ENCODE measurements around the gene ETFA.

ETFA gene

DNA sequence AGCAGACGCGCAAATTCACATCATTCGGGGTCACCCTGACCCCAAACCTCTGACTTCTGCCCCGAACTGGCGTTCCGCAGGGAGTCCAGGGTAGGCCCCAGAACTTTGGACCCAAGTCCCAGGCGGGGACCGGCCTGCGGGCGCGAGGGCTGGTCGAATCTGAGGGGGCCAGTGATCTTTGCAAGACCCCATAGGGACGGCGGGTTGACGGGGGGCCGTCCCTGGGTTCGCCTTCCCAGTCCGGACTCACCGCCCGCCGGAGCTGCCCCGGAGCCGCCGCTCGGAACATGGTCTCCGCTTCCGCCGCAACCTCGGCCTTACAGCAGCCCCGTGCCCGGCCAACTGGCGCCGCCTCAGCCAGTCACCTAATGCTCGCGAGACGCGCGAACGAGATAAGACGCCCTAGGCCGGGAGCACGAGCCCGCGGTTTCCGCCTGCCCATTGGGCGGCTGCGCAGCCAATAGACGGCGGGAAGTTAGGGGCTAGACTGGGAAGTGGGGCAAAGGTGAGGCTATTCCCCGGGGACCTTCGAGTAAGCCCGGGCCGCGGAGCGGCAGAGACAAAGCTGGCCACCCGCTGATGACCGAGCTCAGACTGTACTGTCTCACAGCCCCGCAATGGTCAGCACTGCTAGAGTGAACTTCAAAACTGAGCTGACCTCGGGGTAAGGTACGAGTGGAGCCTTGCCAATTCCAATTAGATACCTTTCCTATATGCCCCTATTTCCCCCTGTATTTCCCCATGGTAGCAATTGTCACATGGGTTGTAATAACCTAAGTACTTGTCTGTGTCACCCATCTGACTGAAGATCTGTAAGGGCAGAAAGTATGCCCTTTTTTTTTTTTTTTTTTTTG, at the start of gene ETFA:
Gene ETFA, minus strand, starts transcription at position 370 of the 854 bp plus-strand sequence. Its CDS starts 81 bp downstream, at position 289.
- DNase-seq, result peak; percentile 85

- DNase-seq, result no peak
Observed at GRCh38 chr15:76360416-76360815, 49.1 kb upstream of the ETFA start.

DNA sequence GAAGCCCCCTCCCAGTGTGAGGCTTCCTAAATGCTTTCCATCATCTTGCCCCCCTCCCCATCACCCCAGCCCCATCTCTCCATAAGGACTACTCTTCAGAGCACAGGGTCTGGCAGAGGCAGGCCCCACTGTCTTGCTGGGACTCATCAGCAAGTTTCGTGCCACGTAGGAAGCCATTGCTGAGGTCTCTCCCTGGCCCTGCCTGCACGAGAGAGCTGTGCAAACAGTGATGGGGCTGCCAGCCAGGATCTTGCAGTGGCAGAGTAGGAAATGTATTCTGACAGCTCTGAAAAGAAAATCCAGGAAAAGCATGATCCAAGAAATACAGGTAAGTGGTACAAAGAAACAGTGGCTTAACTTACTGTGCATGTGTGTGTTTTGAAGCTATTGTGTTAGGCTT, 47.9 kb upstream of the ETFA start:
- no peak for DNase-seq

DNA sequence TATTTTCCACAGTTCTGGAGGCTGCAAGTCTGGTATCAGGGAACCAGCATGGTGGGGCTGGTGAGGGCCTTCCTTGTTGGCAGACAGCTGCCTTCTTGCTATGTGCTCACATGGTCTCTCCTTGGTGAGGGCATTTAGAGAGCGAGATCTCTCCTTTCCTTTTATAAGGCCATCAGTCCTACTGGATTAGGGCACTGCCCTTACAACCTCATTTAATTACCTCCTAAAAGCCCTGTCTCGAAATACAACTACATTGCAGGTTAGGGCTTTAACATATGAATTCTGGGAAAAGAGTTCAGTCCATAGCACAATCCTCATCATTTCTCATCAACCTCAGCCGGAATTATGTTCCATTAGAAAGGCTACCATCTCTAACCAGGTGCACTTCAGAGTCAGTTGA, 47.2 kb upstream of the ETFA start:
- DNase-seq, result no peak

- no peak for DNase-seq
Observed at GRCh38 chr15:76354823-76355440, 43.7 kb upstream of the ETFA start.

DNA sequence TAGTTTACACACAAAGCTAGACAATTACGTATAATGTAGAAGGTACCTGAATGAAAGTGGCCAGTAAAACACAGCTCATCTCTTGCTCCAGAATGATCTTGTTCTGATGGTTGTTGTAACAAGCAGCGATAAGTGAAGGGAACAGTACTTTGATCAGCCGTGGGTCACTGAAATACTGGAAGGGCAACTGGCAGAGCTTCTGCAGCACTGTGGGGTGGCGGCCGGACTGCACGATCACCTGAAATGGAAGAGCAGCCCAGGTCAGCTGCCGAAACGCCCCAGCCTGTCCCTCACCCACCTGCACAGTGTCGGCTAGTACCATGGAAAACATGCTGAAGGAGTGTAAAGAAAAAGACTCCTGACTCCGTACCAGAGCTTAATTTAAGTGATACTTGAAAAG, 42.6 kb upstream of the ETFA start:
- DNase-seq, result no peak

GRCh38 chr15:76353023-76353577, 41.8 kb upstream of the ETFA start:
- no peak for DNase-seq

- no peak for DNase-seq
Observed at GRCh38 chr15:76349301-76350070, 38.2 kb upstream of the ETFA start.

GRCh38 chr15:76347482-76348055, 36.3 kb upstream of the ETFA start:
- no peak for DNase-seq

DNA sequence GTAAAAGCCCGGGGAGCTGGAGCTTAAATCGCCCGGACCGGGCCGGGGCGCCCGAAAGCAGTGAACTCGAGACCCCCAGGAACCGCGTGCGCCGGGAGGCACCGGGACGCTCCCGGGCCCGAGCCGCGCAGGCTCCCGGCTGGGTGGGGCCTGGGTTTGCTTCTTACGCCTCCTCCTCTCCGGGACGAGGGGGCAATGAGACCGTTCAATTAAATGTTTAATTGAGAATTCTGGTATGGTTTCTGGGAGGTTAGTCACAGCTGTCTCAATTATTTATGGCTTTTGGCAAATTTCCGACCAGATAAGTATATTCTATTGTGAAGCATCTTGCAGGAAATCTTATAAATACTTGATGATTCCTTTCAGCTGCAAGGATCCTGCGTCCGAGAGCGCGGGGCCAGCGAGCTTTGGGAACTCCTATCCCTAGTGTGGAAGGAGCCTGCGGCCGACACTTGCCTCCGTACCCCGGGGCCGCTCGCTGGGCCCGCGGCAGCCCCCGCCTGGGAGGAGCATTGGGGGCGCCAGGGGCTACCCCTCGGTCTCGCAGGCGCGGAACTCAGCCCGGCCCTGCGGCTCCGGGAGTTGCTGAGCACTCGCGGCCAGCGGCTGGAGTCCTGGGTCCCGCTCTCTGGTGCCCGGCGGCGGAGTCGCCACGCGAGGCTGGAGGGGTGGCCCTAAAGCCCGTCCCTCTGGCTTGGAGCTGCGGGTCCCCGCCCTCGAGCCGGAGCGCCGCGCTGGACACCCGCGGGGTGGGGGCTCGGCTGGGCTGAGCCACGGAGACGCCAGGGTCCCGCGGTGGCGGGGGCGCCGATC, 35.6 kb upstream of the ETFA start:
- no peak for DNase-seq

GRCh38 chr15:76345880-76346668, 34.8 kb upstream of the ETFA start:
- DNase-seq, result no peak

GRCh38 chr15:76345583-76345879, 34.3 kb upstream of the ETFA start:
- no peak for DNase-seq

GRCh38 chr15:76344893-76345582, 33.8 kb upstream of the ETFA start:
- no peak for DNase-seq

DNA sequence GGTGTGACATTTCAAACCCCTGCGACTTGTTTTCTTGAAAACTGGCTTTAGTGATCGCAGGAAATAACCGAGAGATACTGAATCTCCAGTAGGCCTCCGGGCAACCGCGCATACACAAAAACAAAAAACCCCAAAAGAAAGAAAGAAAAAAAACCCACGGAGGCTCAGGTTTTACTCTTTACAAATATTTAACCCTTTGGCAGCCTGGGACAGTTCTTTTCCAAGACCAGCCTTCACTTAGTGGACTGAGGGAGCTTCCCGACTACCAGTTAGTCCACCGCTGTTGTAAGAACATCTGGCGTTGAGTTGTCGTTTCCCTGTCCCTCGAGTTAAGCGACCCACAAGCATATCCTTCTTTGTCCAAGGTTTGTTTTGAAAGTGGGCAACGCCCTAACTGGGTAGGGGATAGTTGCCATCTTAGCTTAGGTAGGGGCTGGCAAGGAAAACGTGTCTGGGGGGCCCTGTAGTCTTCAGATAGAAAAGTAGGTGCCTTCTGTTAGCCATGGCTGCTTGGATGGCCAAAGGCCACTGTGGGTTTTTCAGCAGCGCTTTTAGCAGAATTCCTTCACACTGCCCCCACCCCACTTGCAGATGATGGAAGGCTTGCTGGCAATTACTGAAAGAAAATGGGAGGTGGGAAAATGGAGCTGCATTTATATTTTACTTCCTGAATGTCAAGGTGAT, 32.2 kb upstream of the ETFA start:
- no peak for DNase-seq

DNA sequence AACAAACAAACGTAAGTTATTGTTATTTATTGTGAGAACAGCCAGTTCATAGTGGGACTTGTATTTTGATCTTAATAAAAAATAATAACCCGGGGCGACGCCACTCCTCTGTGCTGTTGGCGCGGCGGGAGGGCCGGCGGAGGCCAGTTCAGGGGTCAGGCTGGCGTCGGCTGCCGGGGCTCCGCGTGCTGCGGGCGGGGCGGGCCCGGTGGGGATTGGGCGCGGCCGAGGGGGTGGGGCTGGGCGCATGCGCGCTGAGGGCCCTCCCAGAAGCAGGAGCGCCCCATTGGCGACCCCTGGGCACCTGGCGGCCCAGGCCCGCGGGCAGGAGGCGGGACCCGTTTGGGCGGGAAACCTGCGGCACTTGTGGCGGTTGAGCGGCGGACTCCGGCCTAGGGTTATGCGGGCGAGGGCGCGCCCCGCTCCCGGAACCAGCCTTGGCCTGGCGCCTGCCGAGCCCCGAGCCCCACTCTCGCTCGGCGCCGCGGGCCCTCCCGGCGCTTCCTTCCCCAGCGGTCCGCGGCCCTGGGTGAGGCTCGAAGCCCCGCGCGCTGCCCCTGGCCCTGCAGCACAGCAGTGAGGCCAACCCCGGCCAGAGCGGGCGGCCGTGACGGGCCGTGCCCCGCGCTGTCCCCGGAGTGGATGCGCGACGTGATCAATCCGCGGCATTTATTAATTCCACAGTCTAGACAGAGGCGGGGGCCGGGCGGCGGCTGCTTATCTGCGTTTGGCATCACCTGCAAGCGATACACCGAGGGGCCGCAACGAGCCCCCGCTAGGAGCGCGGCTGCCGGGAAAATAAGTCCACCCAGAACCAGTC, 31.3 kb upstream of the ETFA start:
- DNase-seq, result no peak

- DNase-seq, result no peak
Observed at GRCh38 chr15:76342058-76342381, 30.8 kb upstream of the ETFA start.

DNA sequence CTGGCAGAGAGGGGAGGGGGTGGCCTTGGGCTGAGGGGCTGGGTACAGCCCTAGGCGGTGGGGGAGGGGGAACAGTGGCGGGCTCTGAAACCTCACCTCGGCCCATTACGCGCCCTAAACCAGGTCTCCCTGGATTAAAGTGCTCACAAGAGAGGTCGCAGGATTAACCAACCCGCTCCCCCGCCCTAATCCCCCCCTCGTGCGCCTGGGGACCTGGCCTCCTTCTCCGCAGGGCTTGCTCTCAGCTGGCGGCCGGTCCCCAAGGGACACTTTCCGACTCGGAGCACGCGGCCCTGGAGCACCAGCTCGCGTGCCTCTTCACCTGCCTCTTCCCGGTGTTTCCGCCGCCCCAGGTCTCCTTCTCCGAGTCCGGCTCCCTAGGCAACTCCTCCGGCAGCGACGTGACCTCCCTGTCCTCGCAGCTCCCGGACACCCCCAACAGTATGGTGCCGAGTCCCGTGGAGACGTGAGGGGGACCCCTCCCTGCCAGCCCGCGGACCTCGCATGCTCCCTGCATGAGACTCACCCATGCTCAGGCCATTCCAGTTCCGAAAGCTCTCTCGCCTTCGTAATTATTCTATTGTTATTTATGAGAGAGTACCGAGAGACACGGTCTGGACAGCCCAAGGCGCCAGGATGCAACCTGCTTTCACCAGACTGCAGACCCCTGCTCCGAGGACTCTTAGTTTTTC, 30.2 kb upstream of the ETFA start:
- DNase-seq, result no peak

- peak; percentile 37 for DNase-seq
Observed at GRCh38 chr15:76340803-76341365, 29.6 kb upstream of the ETFA start.
